ENCODE data around the gene ZNF527. TPM values are rescaled to one million over a fixed set of nuclear protein-coding genes. Genes with fewer than 3 reads are reported as not detected.

Gene ZNF527
- polyA plus RNA-seq, 1 donor (not counting 4 experiments of a cell fraction or from before 2014, with no cell fraction given), result 2.9 TPM

GRCh38 chr19:37332839-37333238 lies 38.1 kb upstream of the ZNF527 start:
- Histone ChIP-seq H3K4me1 (ENCODE audit: control insufficient read depth, extremely low read depth, insufficient read depth, low read length) (peaks cover 17% of the 10 kb centered on the region), H3K27me3 (ENCODE audit: control insufficient read depth, extremely low read depth, insufficient read depth, low read length) (no peaks in the 10 kb centered on the region), H2AFZ (ENCODE audit: control insufficient read depth, low read length) (no peak overlapping the region), H3K4me2 (ENCODE audit: control insufficient read depth, extremely low read depth, insufficient read depth, low read depth, low read length) (no peak overlapping the region), H3K9ac (ENCODE audit: control insufficient read depth, extremely low read depth, insufficient read depth, low read length) (no peak overlapping the region), H3K4me3 (ENCODE audit: control insufficient read depth in 2 of 3, extremely low read depth in 1 of 3, insufficient read depth in 2 of 3, low read depth in 1 of 3, low read length in 3 of 3) (no peak overlapping the region), H3K36me3 (ENCODE audit: control insufficient read depth in 2 of 2, extremely low read depth in 1 of 2, insufficient read depth in 2 of 2, low read length in 2 of 2) (peaks cover 6 to 7% of the 10 kb centered on the region in 2 experiments), H3K9me3 (ENCODE audit: control insufficient read depth, low read depth, low read length) (no peaks in the 10 kb centered on the region), H3K79me2 (ENCODE audit: control insufficient read depth, insufficient read depth, low read length) (peaks cover 22% of the 10 kb centered on the region), H3K27ac (ENCODE audit: control insufficient read depth, insufficient read depth, low read length) (no peak overlapping the region), H3K9me1 (ENCODE audit: control insufficient read depth, extremely low read depth, insufficient read depth, low read length) (no peaks in the 10 kb centered on the region), H4K20me1 (ENCODE audit: control insufficient read depth, extremely low read depth, insufficient read depth, low read length) (no peaks in the 10 kb centered on the region)
- FAIRE-seq, result no peak
- DNase-seq (ENCODE audit: low read depth, low spot score), result no peak
- dilution Hi-C loops (cut with MboI; ENCODE audit: extremely low pct_ligation_motif_present, low sequenced_read_pairs), result no loop called here
- TF ChIP-seq CTCF (optimal IDR thresholded peaks at IDR 0.05 in 1 of 3, IDR thresholded peaks at IDR 0.05 in 1 of 3, conservative IDR thresholded peaks at IDR 0.05 in 1 of 3; ENCODE audit: extremely low read depth in 1 of 3, insufficient read depth in 2 of 3, low read length in 3 of 3), result no peak
- TF ChIP-seq EZH2 (IDR thresholded peaks at IDR 0.05; ENCODE audit: low read length), result no peak

GRCh38 chr19:37333457-37333856 lies 37.4 kb upstream of the ZNF527 start:
- Histone ChIP-seq H3K9me3 (ENCODE audit: control insufficient read depth, low read depth, low read length) (no peaks in the 10 kb centered on the region), H3K36me3 (ENCODE audit: control insufficient read depth in 2 of 2, extremely low read depth in 1 of 2, insufficient read depth in 2 of 2, low read length in 2 of 2) (peaks cover 5 to 6% of the 10 kb centered on the region in 2 experiments), H3K27ac (ENCODE audit: control insufficient read depth, insufficient read depth, low read length) (no peak overlapping the region), H3K79me2 (ENCODE audit: control insufficient read depth, insufficient read depth, low read length) (peaks cover 24% of the 10 kb centered on the region), H3K4me1 (ENCODE audit: control insufficient read depth, extremely low read depth, insufficient read depth, low read length) (peaks cover 17% of the 10 kb centered on the region), H3K27me3 (ENCODE audit: control insufficient read depth, extremely low read depth, insufficient read depth, low read length) (no peaks in the 10 kb centered on the region), H2AFZ (ENCODE audit: control insufficient read depth, low read length) (no peak overlapping the region), H3K9me1 (ENCODE audit: control insufficient read depth, extremely low read depth, insufficient read depth, low read length) (no peaks in the 10 kb centered on the region), H3K4me2 (ENCODE audit: control insufficient read depth, extremely low read depth, insufficient read depth, low read depth, low read length) (no peak overlapping the region), H3K4me3 (ENCODE audit: control insufficient read depth in 2 of 3, extremely low read depth in 1 of 3, insufficient read depth in 2 of 3, low read depth in 1 of 3, low read length in 3 of 3) (no peak overlapping the region), H4K20me1 (ENCODE audit: control insufficient read depth, extremely low read depth, insufficient read depth, low read length) (no peaks in the 10 kb centered on the region), H3K9ac (ENCODE audit: control insufficient read depth, extremely low read depth, insufficient read depth, low read length) (no peak overlapping the region)
- FAIRE-seq (no peak), DNase-seq (ENCODE audit: low read depth, low spot score) (no peak)
- dilution Hi-C loops (cut with MboI; ENCODE audit: extremely low pct_ligation_motif_present, low sequenced_read_pairs), result no loop called here
- TF ChIP-seq EZH2 (IDR thresholded peaks at IDR 0.05; ENCODE audit: low read length), result no peak
- no peak for TF ChIP-seq CTCF (optimal IDR thresholded peaks at IDR 0.05 in 1 of 3, IDR thresholded peaks at IDR 0.05 in 1 of 3, conservative IDR thresholded peaks at IDR 0.05 in 1 of 3; ENCODE audit: extremely low read depth in 1 of 3, insufficient read depth in 2 of 3, low read length in 3 of 3)

Measured in keratinocyte (primary cell).